Daoy (cell line): Measurements from ENCODE around the gene ALDH3B2. TPM values are rescaled to one million over a fixed set of nuclear protein-coding genes. Genes with fewer than 3 reads are reported as not detected.
"Not testable (repeated sequence)": the region's sequence is repeated elsewhere in the genome, so short reads cannot be mapped to it uniquely, and the experiment has no call there.

Experiments
- DNase-seq: peaks from one replicate; pipeline ENCODE4 v3.0.0-alpha.2; 2015; ENCODE audit warnings: low read depth
- total RNA-seq: library from RNA; depleted of rRNA; stranded (reverse); fragments of >200 nt; shearing (Covaris generic); gene quantifications from 2 replicates; pipeline ENCODE4 v1.2.3, GENCODE V29; 2014

The ALDH3B2 gene
- total RNA-seq, 1 experiment from 2014 or later, result 0.23 TPM

GRCh38 chr11:67629386-67630227, 44.8 kb downstream of the ALDH3B2 start, which contains the start of gene NUDT8:
Gene NUDT8 (minus strand): TSS chr11:67629937. CDS start chr11:67629911, 26 bp downstream.
- DNase-seq, result peak; percentile 83

GRCh38 chr11:67628710-67629385, 45.6 kb downstream of the ALDH3B2 start:
- DNase-seq, result no peak

- no peak for DNase-seq
Measured at GRCh38 chr11:67627812-67628624, 46.4 kb downstream of the ALDH3B2 start.

GRCh38 chr11:67627441-67627811, 47.0 kb downstream of the ALDH3B2 start:
- DNase-seq, result no peak

GRCh38 chr11:67626970-67627369, 47.5 kb downstream of the ALDH3B2 start:
- DNase-seq, result no peak

GRCh38 chr11:67626131-67626833, 48.1 kb downstream of the ALDH3B2 start:
- not testable (repeated sequence) for DNase-seq

- DNase-seq, result not testable (repeated sequence)
Measured at GRCh38 chr11:67623795-67624194, 50.6 kb downstream of the ALDH3B2 start.

GRCh38 chr11:67622905-67623304, 51.5 kb downstream of the ALDH3B2 start:
- DNase-seq, result not testable (repeated sequence)

GRCh38 chr11:67621928-67622327, 52.5 kb downstream of the ALDH3B2 start:
- DNase-seq, result not testable (repeated sequence)

- DNase-seq, result not testable (repeated sequence)
Measured at GRCh38 chr11:67620621-67621020, 53.8 kb downstream of the ALDH3B2 start.

- not testable (repeated sequence) for DNase-seq
Measured at GRCh38 chr11:67619683-67620618, 54.5 kb downstream of the ALDH3B2 start.

GRCh38 chr11:67618901-67619659, 55.3 kb downstream of the ALDH3B2 start:
- DNase-seq, result not testable (repeated sequence)

GRCh38 chr11:67617243-67617953, 57.0 kb downstream of the ALDH3B2 start:
- DNase-seq, result no peak

GRCh38 chr11:67616431-67617242, 57.8 kb downstream of the ALDH3B2 start:
- DNase-seq, result no peak

- DNase-seq, result no peak
Measured at GRCh38 chr11:67615728-67616430, 58.5 kb downstream of the ALDH3B2 start.

- peak; percentile 56 for DNase-seq
Measured at GRCh38 chr11:67614730-67615714, 59.4 kb downstream of the ALDH3B2 start.
